OCI-LY1 (cell line): ENCODE data around the gene CCNB1.
A peak's percentile ranks its signal among the peaks of the same experiment; 100 is the strongest.

Experiments
- H2AFZ ChIP-seq: fragments of 200-600 bp; sonication (generic), shearing (Covaris generic); 2 replicates; pipeline ENCODE4 v1.6.0; 2014; ENCODE audit warnings: antibody characterized with exemption, mild to moderate bottlenecking, low read length
- H3F3A ChIP-seq: fragments of 200-600 bp; sonication (generic), shearing (Covaris generic); 2 replicates; pipeline ENCODE4 v1.6.0; 2014; ENCODE audit warnings: mild to moderate bottlenecking, antibody characterized with exemption, low read length, moderate library complexity; ENCODE audit not compliant: insufficient read depth
- H3K27ac ChIP-seq: fragments of 200-600 bp; sonication (generic); 2 replicates; pipeline ENCODE4 v1.5.1; 2014; ENCODE audit warnings: low read length, mixed run types, mild to moderate bottlenecking, low read depth; ENCODE audit not compliant: poor library complexity, severe bottlenecking
- H3K27me3 ChIP-seq: fragments of 200-600 bp; sonication (generic); 2 replicates; pipeline ENCODE4 v1.6.0; 2014; ENCODE audit warnings: antibody characterized with exemption, mild to moderate bottlenecking, low read length, moderate library complexity; ENCODE audit not compliant: insufficient read depth
- H3K36me3 ChIP-seq: fragments of 200-600 bp; sonication (generic); 2 replicates; pipeline ENCODE4 v1.6.1; 2014; ENCODE audit warnings: mild to moderate bottlenecking, antibody characterized with exemption, low read length, moderate library complexity, mixed read lengths; ENCODE audit not compliant: insufficient read depth
- H3K4me1 ChIP-seq: fragments of 200-600 bp; sonication (generic); 2 replicates; pipeline ENCODE4 v1.5.1; 2014; ENCODE audit warnings: mild to moderate bottlenecking, low read length, moderate library complexity; ENCODE audit not compliant: insufficient read depth, severe bottlenecking
- H3K4me2 ChIP-seq: fragments of 200-600 bp; sonication (generic), shearing (Covaris generic); 2 replicates; pipeline ENCODE4 v1.6.1; 2014; ENCODE audit warnings: low read length
- H3K4me3 ChIP-seq: fragments of 200-600 bp; sonication (generic); 2 replicates; pipeline ENCODE4 v1.5.1; 2014; ENCODE audit warnings: low read length, low read depth, mild to moderate bottlenecking, mixed read lengths; ENCODE audit not compliant: poor library complexity, severe bottlenecking
- H3K79me2 ChIP-seq: fragments of 200-600 bp; shearing (Covaris generic); 2 replicates; pipeline ENCODE4 v1.6.1; 2016; ENCODE audit warnings: mixed run types, low read length, mixed read lengths; ENCODE audit not compliant: insufficient read depth
- H3K9ac ChIP-seq: fragments of 200-600 bp; sonication (generic), shearing (Covaris generic); 2 replicates; pipeline ENCODE4 v1.6.1; 2014; ENCODE audit warnings: mild to moderate bottlenecking, low read length, mixed read lengths
- H3K9me2 ChIP-seq: fragments of 200-600 bp; sonication (generic), shearing (Covaris generic); 2 replicates; pipeline ENCODE4 v1.6.1; 2014; ENCODE audit warnings: low read depth, mild to moderate bottlenecking, low read length, mixed read lengths
- H3K9me3 ChIP-seq: fragments of 200-600 bp; shearing (Covaris generic); 2 replicates; pipeline ENCODE4 v1.6.1; 2014; ENCODE audit warnings: low read length, mixed read lengths
- H4K20me1 ChIP-seq: fragments of 200-600 bp; sonication (generic), shearing (Covaris generic); 2 replicates; pipeline ENCODE4 v1.6.0; 2016; ENCODE audit warnings: mild to moderate bottlenecking, low read length; ENCODE audit not compliant: insufficient read depth
- CTCF ChIP-seq: fragments of 200-600 bp; sonication (generic), shearing (Covaris generic); IDR thresholded peaks from 2 replicates; pipeline ENCODE4 v1.5.1; 2017; ENCODE audit warnings: mild to moderate bottlenecking, antibody characterized with exemption, low read length, moderate library complexity, mixed read lengths
- EZH2 ChIP-seq: fragments of 200-600 bp; sonication (generic), shearing (Covaris generic); IDR thresholded peaks from 2 replicates; pipeline ENCODE4 v1.8.0; 2017; ENCODE audit warnings: borderline replicate concordance, mixed run types, mild to moderate bottlenecking, antibody characterized with exemption, low read length, moderate library complexity, mixed read lengths

The CCNB1 gene

GRCh38 chr5:69167493-69167855 lies 524 bp downstream of the CCNB1 start:
- H2AFZ ChIP-seq, result no peak overlapping the region
- no peak for TF ChIP-seq EZH2
- TF ChIP-seq CTCF, result no peak
- H3K4me2 ChIP-seq, result peak overlapping the region; percentile 79
- H4K20me1 ChIP-seq, result no peaks in the 10 kb centered on the region
- H3K9me3 ChIP-seq, result no peaks in the 10 kb centered on the region
- peak overlapping the region; percentile 84 for H3K4me3 ChIP-seq
- H3K4me1 ChIP-seq, result peaks cover 27% of the 10 kb centered on the region
- H3K79me2 ChIP-seq, result peaks cover 16% of the 10 kb centered on the region; the same call in 1 of the 2 replicates
- peaks cover 46% of the 10 kb centered on the region for H3K36me3 ChIP-seq
- no peaks in the 10 kb centered on the region for H3K27me3 ChIP-seq
- no peaks in the 10 kb centered on the region for H3F3A ChIP-seq
- H3K27ac ChIP-seq, result peak overlapping the region; percentile 87
- H3K9ac ChIP-seq, result peak overlapping the region; percentile 92
- H3K9me2 ChIP-seq, result no peaks in the 10 kb centered on the region

GRCh38 chr5:69167929-69168328 lies 979 bp downstream of the CCNB1 start:
- TF ChIP-seq CTCF (no peak), EZH2 (no peak)
- Histone ChIP-seq H3K79me2 (peaks cover 16% of the 10 kb centered on the region; the same call in 1 of the 2 replicates), H3K36me3 (peaks cover 50% of the 10 kb centered on the region)

GRCh38 chr5:69170495-69170894 lies 3.5 kb downstream of the CCNB1 start:
- H2AFZ ChIP-seq, result no peak overlapping the region
- H3K27ac ChIP-seq, result no peak overlapping the region
- no peak for TF ChIP-seq CTCF
- TF ChIP-seq EZH2, result no peak
- H3K4me1 ChIP-seq, result peaks cover 27% of the 10 kb centered on the region
- H3K79me2 ChIP-seq, result peaks cover 16% of the 10 kb centered on the region; the same call in 1 of the 2 replicates
- H3K9me2 ChIP-seq, result no peaks in the 10 kb centered on the region
- no peak overlapping the region for H3K9ac ChIP-seq
- peaks cover 76% of the 10 kb centered on the region for H3K36me3 ChIP-seq
- no peaks in the 10 kb centered on the region for H3K27me3 ChIP-seq
- no peaks in the 10 kb centered on the region for H4K20me1 ChIP-seq
- no peak overlapping the region for H3K4me2 ChIP-seq
- H3K4me3 ChIP-seq, result no peak overlapping the region
- peaks cover 5% of the 10 kb centered on the region; the same call in 1 of the 2 replicates for H3F3A ChIP-seq
- no peaks in the 10 kb centered on the region for H3K9me3 ChIP-seq

More at GRCh38 chr5:69167929-69168328, 979 bp downstream of the CCNB1 start:
- Histone ChIP-seq H3F3A (no peaks in the 10 kb centered on the region), H2AFZ (no peak overlapping the region), H3K4me1 (peaks cover 27% of the 10 kb centered on the region), H3K9me3 (no peaks in the 10 kb centered on the region), H4K20me1 (no peaks in the 10 kb centered on the region), H3K27ac (peak overlapping the region; percentile 87), H3K4me2 (peak overlapping the region; percentile 79), H3K4me3 (peak overlapping the region; percentile 84), H3K27me3 (no peaks in the 10 kb centered on the region), H3K9ac (peak overlapping the region; percentile 92), H3K9me2 (no peaks in the 10 kb centered on the region)
